Osteocyte (in vitro differentiated cells): ENCODE data around the gene SLC17A9. TPM values are rescaled to one million over a fixed set of nuclear protein-coding genes. Genes with fewer than 3 reads are reported as not detected.

ENCODE experiments used
- DNase-seq: peaks from one replicate; pipeline ENCODE4 v3.0.0; 2021; ENCODE audit warnings: mixed read lengths; ENCODE audit not compliant: unreplicated experiment; ENCODE audit errors: extremely low spot score
- H3K27ac Mint-ChIP-seq: one replicate; pipeline ENCODE4 v1.8.0; 2021; ENCODE audit warnings: mild to moderate bottlenecking, mixed read lengths; ENCODE audit not compliant: unreplicated experiment
- H3K27me3 Mint-ChIP-seq: one replicate; pipeline ENCODE4 v1.8.0; 2021; ENCODE audit warnings: mixed read lengths; ENCODE audit not compliant: unreplicated experiment
- H3K36me3 Mint-ChIP-seq: one replicate; pipeline ENCODE4 v1.8.0; 2021; ENCODE audit warnings: mixed read lengths; ENCODE audit not compliant: unreplicated experiment
- H3K4me1 Mint-ChIP-seq: one replicate; pipeline ENCODE4 v1.8.0; 2021; ENCODE audit warnings: mixed read lengths; ENCODE audit not compliant: unreplicated experiment
- H3K4me3 Mint-ChIP-seq: one replicate; pipeline ENCODE4 v1.8.0; 2021; ENCODE audit warnings: mild to moderate bottlenecking, moderate library complexity, mixed read lengths; ENCODE audit not compliant: unreplicated experiment
- H3K9me3 Mint-ChIP-seq: one replicate; pipeline ENCODE4 v1.8.0; 2021; ENCODE audit warnings: mixed read lengths; ENCODE audit not compliant: unreplicated experiment
- CTCF ChIP-seq: fragments of 200-600 bp; sonication (generic); IDR thresholded peaks from 2 replicates; pipeline ENCODE4 v1.5.0; 2021; ENCODE audit warnings: antibody characterized with exemption, mild to moderate bottlenecking, moderate library complexity
- total RNA-seq: library from RNA; stranded (reverse); gene quantifications from 2 replicates; pipeline ENCODE4 v1.2.1, GENCODE V29; 2021

Gene SLC17A9
- total RNA-seq, 1 donor from 2014 or later: not detected

GRCh38 chr20:63004607-63005364, 52.3 kb downstream of the SLC17A9 start:
- H3K36me3 Mint-ChIP-seq: no peaks in the 10 kb centered on the region
- H3K9me3 Mint-ChIP-seq: no peaks in the 10 kb centered on the region
- no peak overlapping the region for H3K27ac Mint-ChIP-seq
- no peak for DNase-seq
- peaks cover 39% of the 10 kb centered on the region for H3K27me3 Mint-ChIP-seq
- no peak overlapping the region for H3K4me3 Mint-ChIP-seq
- peaks cover 8% of the 10 kb centered on the region for H3K4me1 Mint-ChIP-seq
- TF ChIP-seq CTCF: no peak

GRCh38 chr20:63005365-63005861, 52.9 kb downstream of the SLC17A9 start:
- Mint-ChIP-seq H3K27ac (no peak overlapping the region), H3K9me3 (no peaks in the 10 kb centered on the region), H3K4me3 (no peak overlapping the region), H3K27me3 (peaks cover 34% of the 10 kb centered on the region), H3K4me1 (peaks cover 8% of the 10 kb centered on the region), H3K36me3 (no peaks in the 10 kb centered on the region)
- TF ChIP-seq CTCF: no peak
- no peak for DNase-seq

- no peaks in the 10 kb centered on the region for H3K36me3 Mint-ChIP-seq
- H3K4me3 Mint-ChIP-seq: no peak overlapping the region
- no peak for TF ChIP-seq CTCF
- peaks cover 33% of the 10 kb centered on the region for H3K27me3 Mint-ChIP-seq
- H3K27ac Mint-ChIP-seq: no peak overlapping the region
- no peaks in the 10 kb centered on the region for H3K9me3 Mint-ChIP-seq
- no peak for DNase-seq
- H3K4me1 Mint-ChIP-seq: peaks cover 8% of the 10 kb centered on the region
Observed at GRCh38 chr20:63005862-63006539, 53.5 kb downstream of the SLC17A9 start.

- H3K4me1 Mint-ChIP-seq: peaks cover 8% of the 10 kb centered on the region
- no peak for DNase-seq
- no peaks in the 10 kb centered on the region for H3K36me3 Mint-ChIP-seq
- no peak for TF ChIP-seq CTCF
- no peaks in the 10 kb centered on the region for H3K9me3 Mint-ChIP-seq
- H3K27me3 Mint-ChIP-seq: peaks cover 29% of the 10 kb centered on the region
- no peak within 1 kb of the TSS for H3K27ac Mint-ChIP-seq
- H3K4me3 Mint-ChIP-seq: peak within 1 kb of the TSS; percentile 54
Observed at GRCh38 chr20:63006540-63007359, 54.2 kb downstream of the SLC17A9 start, which contains the start of gene BHLHE23. BHLHE23 (minus strand) TSS chr20:63006964; CDS start chr20:63006774, 190 bp downstream.
